Fibroblast of the aortic adventitia (primary cell): ENCODE results near the gene NEDD4L. TPM values are rescaled to one million over a fixed set of nuclear protein-coding genes. Genes with fewer than 3 reads are reported as not detected.
A peak's percentile ranks its signal among the peaks of the same experiment; 100 is the strongest.

Experiments used
- DNase-seq: peaks from one replicate; pipeline ENCODE4 v3.0.0-alpha.2; 2010; ENCODE audit warnings: low read depth
- H3K4me3 ChIP-seq: 2 replicates; pipeline ENCODE4 v1.5.1; 2011; ENCODE audit warnings: low read depth, mild to moderate bottlenecking, control low read depth, low read length, moderate library complexity
- total RNA-seq: library from RNA; depleted of rRNA; stranded (reverse); fragments of >200 nt; gene quantifications from 2 replicates; pipeline ENCODE4 v1.2.3, GENCODE V29; 2012; ENCODE audit warnings: low replicate concordance
- TF ChIP-seq, protein P1 (sequence below): IDR thresholded peaks from 2 replicates; pipeline ENCODE4 v1.5.1; 2011; ENCODE audit warnings: mild to moderate bottlenecking, low read length, control low read depth, inconsistent platforms; ENCODE audit not compliant: insufficient read depth

The NEDD4L gene
- total RNA-seq, 1 donor: 22.2 TPM

DNA sequence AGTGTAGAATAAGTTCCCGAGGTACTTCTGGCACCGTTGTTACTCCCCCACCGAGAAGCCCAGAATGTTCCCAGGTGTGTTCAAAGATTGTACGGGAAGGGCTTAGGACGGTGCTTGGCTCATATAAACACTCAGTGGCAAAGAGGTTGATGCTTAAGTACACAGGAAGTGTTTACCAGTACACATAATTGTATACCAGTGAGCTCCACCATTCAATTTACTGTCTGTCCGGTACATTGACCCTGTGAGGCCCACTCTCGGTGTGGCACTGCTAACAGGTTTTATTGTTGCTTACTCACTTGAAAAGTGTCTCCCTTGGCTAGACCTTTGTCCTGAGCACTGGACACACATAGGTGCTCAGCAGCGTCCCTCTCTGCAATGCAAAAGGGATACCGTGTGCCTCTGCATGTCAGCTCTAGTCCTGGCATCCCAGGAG lies 191.0 kb downstream of the NEDD4L start:
- TF ChIP-seq, protein P1, sequence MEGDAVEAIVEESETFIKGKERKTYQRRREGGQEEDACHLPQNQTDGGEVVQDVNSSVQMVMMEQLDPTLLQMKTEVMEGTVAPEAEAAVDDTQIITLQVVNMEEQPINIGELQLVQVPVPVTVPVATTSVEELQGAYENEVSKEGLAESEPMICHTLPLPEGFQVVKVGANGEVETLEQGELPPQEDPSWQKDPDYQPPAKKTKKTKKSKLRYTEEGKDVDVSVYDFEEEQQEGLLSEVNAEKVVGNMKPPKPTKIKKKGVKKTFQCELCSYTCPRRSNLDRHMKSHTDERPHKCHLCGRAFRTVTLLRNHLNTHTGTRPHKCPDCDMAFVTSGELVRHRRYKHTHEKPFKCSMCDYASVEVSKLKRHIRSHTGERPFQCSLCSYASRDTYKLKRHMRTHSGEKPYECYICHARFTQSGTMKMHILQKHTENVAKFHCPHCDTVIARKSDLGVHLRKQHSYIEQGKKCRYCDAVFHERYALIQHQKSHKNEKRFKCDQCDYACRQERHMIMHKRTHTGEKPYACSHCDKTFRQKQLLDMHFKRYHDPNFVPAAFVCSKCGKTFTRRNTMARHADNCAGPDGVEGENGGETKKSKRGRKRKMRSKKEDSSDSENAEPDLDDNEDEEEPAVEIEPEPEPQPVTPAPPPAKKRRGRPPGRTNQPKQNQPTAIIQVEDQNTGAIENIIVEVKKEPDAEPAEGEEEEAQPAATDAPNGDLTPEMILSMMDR: no peak
- DNase-seq: no peak
- H3K4me3 ChIP-seq: no peak overlapping the region

DNA sequence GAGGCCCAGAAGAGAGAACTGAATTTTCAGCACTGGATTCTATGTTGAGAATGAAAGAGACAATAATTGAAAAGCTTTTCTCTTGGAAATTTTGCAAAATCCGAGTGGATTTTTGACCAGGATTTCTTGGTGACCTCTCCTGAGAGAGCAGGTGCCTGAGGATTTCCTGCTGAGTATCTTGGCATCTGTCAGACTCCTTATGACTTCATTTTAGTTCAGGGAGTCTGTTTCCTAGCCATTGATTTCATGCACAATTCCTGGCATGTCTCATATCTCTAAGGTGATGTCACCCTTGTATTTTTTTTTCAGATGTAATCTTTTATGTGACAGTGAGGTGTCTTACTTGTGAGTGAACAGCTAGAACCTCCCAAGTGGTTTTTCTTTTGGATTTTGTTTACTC lies 195.9 kb downstream of the NEDD4L start:
- no peak overlapping the region for H3K4me3 ChIP-seq
- TF ChIP-seq, protein P1: no peak
- no peak for DNase-seq

GRCh38 chr18:58241026-58241679 lies 197.1 kb downstream of the NEDD4L start:
- H3K4me3 ChIP-seq: no peak overlapping the region
- TF ChIP-seq, protein P1: no peak
- DNase-seq: no peak

DNA sequence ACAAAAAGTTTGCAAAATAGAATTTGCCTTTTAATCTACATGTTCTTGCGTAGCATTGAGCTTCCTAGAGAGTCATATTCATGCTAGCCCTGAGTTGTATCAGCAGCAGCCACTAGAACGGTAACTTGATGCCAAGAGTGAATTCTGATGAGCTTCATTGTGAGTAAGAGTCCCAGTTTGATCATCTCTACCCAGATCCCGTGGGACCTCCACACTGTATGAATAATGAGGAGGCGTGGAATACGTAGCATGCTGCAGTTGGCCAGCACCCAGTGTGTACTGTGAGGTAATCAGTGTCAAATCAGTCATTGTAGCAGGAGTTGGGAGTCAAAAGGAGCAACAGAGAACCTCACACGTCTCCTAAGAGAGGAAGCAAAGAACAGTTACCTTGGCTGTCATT lies 197.9 kb downstream of the NEDD4L start:
- TF ChIP-seq, protein P1: peak; percentile 8
- no peak overlapping the region for H3K4me3 ChIP-seq
- DNase-seq: peak; percentile 90

GRCh38 chr18:58242435-58242834 lies 198.4 kb downstream of the NEDD4L start:
- TF ChIP-seq, protein P1: no peak
- no peak overlapping the region for H3K4me3 ChIP-seq
- DNase-seq: no peak

GRCh38 chr18:58242968-58243367 lies 198.9 kb downstream of the NEDD4L start:
- TF ChIP-seq, protein P1: no peak
- no peak for DNase-seq
- H3K4me3 ChIP-seq: no peak overlapping the region

DNA sequence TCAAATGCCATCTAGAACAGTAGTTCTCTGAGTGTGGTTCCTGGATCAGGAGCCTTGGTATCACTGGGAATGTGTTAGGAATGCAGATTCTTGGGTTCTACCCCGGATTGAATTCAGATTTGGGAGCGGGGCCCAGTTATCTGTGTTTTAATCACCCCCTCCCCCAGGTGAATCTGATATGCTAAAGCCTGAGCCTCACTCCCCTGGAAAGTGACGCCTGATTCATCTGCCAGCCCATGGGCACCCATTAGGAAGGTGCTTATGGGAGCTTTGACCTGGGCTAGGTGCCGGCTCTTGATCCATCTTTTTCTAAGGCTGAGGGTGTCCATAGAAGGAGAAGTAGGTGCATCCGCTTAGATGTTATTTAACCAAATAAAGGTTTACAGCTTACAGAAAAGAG lies 199.4 kb downstream of the NEDD4L start:
- TF ChIP-seq, protein P1: no peak
- no peak overlapping the region for H3K4me3 ChIP-seq
- no peak for DNase-seq
